ENCODE measurements around the gene OTUD6A. TPM values are rescaled to one million over a fixed set of nuclear protein-coding genes. Genes with fewer than 3 reads are reported as not detected.
"Not testable (repeated sequence)": the region's sequence is repeated elsewhere in the genome, so short reads cannot be mapped to it uniquely, and the experiment has no call there.

Gene OTUD6A
- total RNA-seq, 1 experiment from 2014 or later = not detected

GRCh38 chrX:70105229-70105628 is 43.0 kb downstream of the OTUD6A start (continued):
- no peak for TF ChIP-seq CTCF (IDR thresholded peaks at IDR 0.05 in 2 of 3, conservative IDR thresholded peaks at IDR 0.05 in 1 of 3; ENCODE audit: borderline replicate concordance in 1 of 3, insufficient read depth in 1 of 3, low read depth in 2 of 3, low read length in 2 of 3)
- no peak for TF ChIP-seq FOSL1 (IDR thresholded peaks at IDR 0.05; ENCODE audit: low read depth)
- no peak for TF ChIP-seq RAD21 (IDR thresholded peaks at IDR 0.05; ENCODE audit: low read depth)
- TF ChIP-seq EZH2 (IDR thresholded peaks at IDR 0.05) = no peak
- TF ChIP-seq CEBPB (IDR thresholded peaks at IDR 0.05; ENCODE audit: low read depth) = no peak
- no peak for TF ChIP-seq SRF (IDR thresholded peaks at IDR 0.05; ENCODE audit: low read depth)
- TF ChIP-seq ZBTB33 (IDR thresholded peaks at IDR 0.05; ENCODE audit: extremely low read depth, insufficient replicate concordance, low read length) = no peak

GRCh38 chrX:70111436-70112026 is 49.3 kb downstream of the OTUD6A start:
- H4K20me1 ChIP-seq (ENCODE audit: insufficient read depth); H3K9ac ChIP-seq (ENCODE audit: low read length); BruUV-seq (replicated peaks); H3K4me1 ChIP-seq (ENCODE audit: control insufficient read depth in 1 of 2, insufficient read depth in 2 of 2, low read length in 2 of 2); H3K27me3 ChIP-seq (ENCODE audit: insufficient read depth, low read length); H3K36me3 ChIP-seq (ENCODE audit: control insufficient read depth in 1 of 2, insufficient read depth in 2 of 2, low read length in 2 of 2); H3K9me3 ChIP-seq (ENCODE audit: control insufficient read depth in 1 of 2, insufficient read depth in 1 of 2, low read depth in 1 of 2, low read length in 2 of 2); POLR2A ChIA-PET; H3K27ac ChIP-seq (ENCODE audit: low read depth, low read length); H3K4me2 ChIP-seq (ENCODE audit: low read length); DNase-seq (ENCODE audit: low read depth, low spot score); RAD21 ChIA-PET (ENCODE audit: low non-redundant PET in 1 of 2, low total read pairs in 2 of 2, uncharacterized antibody in 2 of 2, unreplicated experiment in 2 of 2); intact Hi-C loops (cut with micrococcal nuclease); H3K9me2 ChIP-seq (ENCODE audit: insufficient read depth); H2AFZ ChIP-seq (ENCODE audit: low read depth, low read length, poor library complexity, severe bottlenecking); H3K4me3 ChIP-seq (replicated peaks in 1 of 2; ENCODE audit: low read depth in 1 of 2, low read length in 2 of 2); CTCF ChIA-PET; H3K79me2 ChIP-seq (ENCODE audit: insufficient read depth, low read length); ATAC-seq: not testable (repeated sequence)
- peak; percentile 38; the same call in 1 of the 2 replicates for TF ChIP-seq CBX3 (IDR thresholded peaks at IDR 0.05; ENCODE audit: low read depth)

Small RNA genes lying within 50 kb of the gene (microRNA-seq; reads per million reads assigned to microRNA genes)
- gene MIR676 (ENCODE audit: borderline number of aligned reads) = 15.3 reads per million, percentile 37 among the genes with 10 or more reads in this experiment

Other genes with a start within 250 kb of the OTUD6A start
- gene AWAT2, start 12.5 kb upstream of the OTUD6A start, total RNA-seq (2021; ENCODE audit: unreplicated experiment) = not detected
- gene IGBP1, start 71.0 kb downstream of the OTUD6A start, total RNA-seq (2021; ENCODE audit: unreplicated experiment) = 50.7 TPM
- not detected for gene DGAT2L6, start 115.0 kb downstream of the OTUD6A start, total RNA-seq (2021; ENCODE audit: unreplicated experiment)
- not detected for gene AWAT1, start 172.2 kb downstream of the OTUD6A start, total RNA-seq (2021; ENCODE audit: unreplicated experiment)
- not detected for gene P2RY4, start 197.7 kb downstream of the OTUD6A start, total RNA-seq (2021; ENCODE audit: unreplicated experiment)
- gene ARR3, start 205.9 kb downstream of the OTUD6A start, total RNA-seq (2021; ENCODE audit: unreplicated experiment) = not detected
- not detected for gene RAB41, start 219.7 kb downstream of the OTUD6A start, total RNA-seq (2021; ENCODE audit: unreplicated experiment)
- 29.6 TPM for gene PDZD11, start 227.5 kb downstream of the OTUD6A start, total RNA-seq (2021; ENCODE audit: unreplicated experiment)
- 40.3 TPM for gene KIF4A, start 227.6 kb downstream of the OTUD6A start, total RNA-seq (2021; ENCODE audit: unreplicated experiment)

All from HCT116 (cell line).